ENCODE measurements around the gene CFP.
A peak's percentile ranks its signal among the peaks of the same experiment; 100 is the strongest.
"Not testable (repeated sequence)": the region's sequence is repeated elsewhere in the genome, so short reads cannot be mapped to it uniquely, and the experiment has no call there.

CFP gene

GRCh38 chrX:47629419-47630200 lies at the start of gene CFP:
CFP (minus strand) TSS chrX:47629930; CDS start chrX:47629844, 86 bp downstream.
- DNase-seq: peak; percentile 73

- DNase-seq: peak; percentile 7
Observed at GRCh38 chrX:47675959-47676859, 46.5 kb upstream of the CFP start.

- no peak for DNase-seq
Observed at GRCh38 chrX:47674776-47675175, 45.0 kb upstream of the CFP start.

- not testable (repeated sequence) for DNase-seq
Observed at GRCh38 chrX:47665797-47666196, 36.1 kb upstream of the CFP start.

- DNase-seq: no peak
Observed at GRCh38 chrX:47664737-47665136, 35.0 kb upstream of the CFP start.

- DNase-seq: no peak
Observed at GRCh38 chrX:47662144-47662657, 32.5 kb upstream of the CFP start.

GRCh38 chrX:47661539-47661938 lies 31.8 kb upstream of the CFP start:
- no peak for DNase-seq

- no peak for DNase-seq
Observed at GRCh38 chrX:47659421-47659726, 29.6 kb upstream of the CFP start.

- peak; percentile 85 for DNase-seq
Observed at GRCh38 chrX:47658684-47659420, 29.1 kb upstream of the CFP start, which contains the start of gene UXT. UXT (minus strand) TSS chrX:47659180; CDS start chrX:47658927, 253 bp downstream.

GRCh38 chrX:47658301-47658683 lies 28.6 kb upstream of the CFP start:
- no peak for DNase-seq

- DNase-seq: no peak
Observed at GRCh38 chrX:47651043-47651905, 21.5 kb upstream of the CFP start.

- DNase-seq: peak; percentile 96
Observed at GRCh38 chrX:47650164-47651042, 20.7 kb upstream of the CFP start, which contains the start of gene ELK1. ELK1 (minus strand) TSS chrX:47650563; CDS start chrX:47641441, 9,122 bp downstream.

GRCh38 chrX:47649781-47650163 lies 20.0 kb upstream of the CFP start:
- DNase-seq: no peak

GRCh38 chrX:47649271-47649670 lies 19.5 kb upstream of the CFP start:
- no peak for DNase-seq

- DNase-seq: no peak
Observed at GRCh38 chrX:47648376-47648775, 18.6 kb upstream of the CFP start.

- DNase-seq: no peak
Observed at GRCh38 chrX:47646636-47647035, 16.9 kb upstream of the CFP start.

- no peak for DNase-seq
Observed at GRCh38 chrX:47645530-47645929, 15.8 kb upstream of the CFP start.

- peak; percentile 10 for DNase-seq
Observed at GRCh38 chrX:47644557-47645091, 14.9 kb upstream of the CFP start.

- DNase-seq: peak; percentile 62
Observed at GRCh38 chrX:47643926-47644325, 14.2 kb upstream of the CFP start.

- no peak for DNase-seq
Observed at GRCh38 chrX:47638816-47639215, 9.1 kb upstream of the CFP start.
